Psoas muscle (tissue), 8 donors: ENCODE measurements around the gene SQSTM1. TPM values are rescaled to one million over a fixed set of nuclear protein-coding genes. Genes with fewer than 3 reads are reported as not detected.

Experiments
- ATAC-seq, 4 donors: fragments of 200-7000 bp; cut with Tn5 transposase; one replicate each; pipeline ENCODE4 v1.9.1; 2020; ENCODE audit warnings: moderate library complexity in 3 of 4, mild to moderate bottlenecking in 2 of 4
- DNase-seq, 2 donors: peaks; one replicate each; pipeline ENCODE4 v3.0.0-alpha.2; 2020
- H3K27ac ChIP-seq: fragments of 200-600 bp; one replicate; pipeline ENCODE4 v1.8.0; 2022
- H3K27me3 ChIP-seq, 3 donors: fragments of 200-600 bp in 1 of 3; one replicate each; pipeline versions ENCODE4 v1.6.1 to v1.8.0; 2013 to 2022; ENCODE audit warnings: low read length in 2 of 3, mild to moderate bottlenecking in 2 of 3, moderate library complexity in 1 of 3; ENCODE audit not compliant: insufficient read depth in 3 of 3
- H3K36me3 ChIP-seq, 2 donors: fragments of 200-600 bp in 1 of 2; one replicate each; pipeline versions ENCODE4 v1.6.1 to v1.8.0; 2013 to 2022; ENCODE audit warnings: low read depth in 1 of 2, mild to moderate bottlenecking in 1 of 2, moderate library complexity in 1 of 2; ENCODE audit not compliant: insufficient read depth in 1 of 2
- H3K4me1 ChIP-seq: fragments of 200-600 bp; one replicate; pipeline ENCODE4 v1.8.0; 2022
- H3K4me3 ChIP-seq: fragments of 200-600 bp; one replicate; pipeline ENCODE4 v1.8.0; 2022; ENCODE audit warnings: mild to moderate bottlenecking
- H3K9me3 ChIP-seq: fragments of 200-600 bp; one replicate; pipeline ENCODE4 v1.8.0; 2022
- CTCF ChIP-seq: fragments of 200-600 bp; IDR thresholded peaks from one replicate; pipeline ENCODE4 v1.8.0; 2022; ENCODE audit warnings: antibody characterized with exemption
- WGBS, 3 donors: extraction: QIAGEN DNeasy Blood & Tissue Kit; methylation state at CpG; one replicate each; pipeline versions ENCODE4 v1.1.6 to v1.1.7; 2013; 5-methylcytosine and 5-hydroxymethylcytosine counted together
- intact Hi-C, 2 donors: fragments of 100-400 bp; cut with DNase I; formaldehyde crosslinking; loops; one replicate each; pipeline versions ENCODE4 v1.11.0 to v1.14.2; 2022
- polyA plus RNA-seq, 3 donors: library from polyadenylated mRNA; stranded (reverse); fragments of 200-250 nt; gene quantifications; one replicate each; pipeline ENCODE4 v1.2.3, GENCODE V29; 2013
- total RNA-seq, 4 donors: library from RNA; stranded (reverse); fragmentation: NEBNext Ultra II Directional in 2 of 4; extraction: Animal tissue kit (Norgen Biotek cat#: 25700) in 2 of 4; gene quantifications; one replicate each; pipeline versions ENCODE4 v1.2.1 to v1.2.4, GENCODE V29; 2021 to 2023
- donor health status: healthy with polysubstance abuse.
- donor health status: DM: no; HTN: no; CAD: no; lungs with moderate emphysema.
- donor health status: Bipolar disorder and iron deficiency.
- donor health status: healthy.
- donor health status: DM: yes; HTN: yes; CAD: no.
- donor health status: DM: no; HTN: no; CAD: no.
- donor health status: DM: no; HTN: no; CAD: no.
- donor health status: DM: yes; HTN: yes; CAD: no.

Gene SQSTM1
- total and polyA plus RNA-seq, 7 donors = 463 to 1,199 (median 707) TPM

- DNase-seq (peak; percentile 81 to 93), ATAC-seq (peak; percentile 40 to 77 (median 62))
- peaks cover 3 to 45% of the 10 kb centered on the region in 2 donors for H3K36me3 ChIP-seq
- peaks cover 35% of the 10 kb centered on the region for H3K4me1 ChIP-seq
- H3K27ac ChIP-seq = no peak overlapping the region
- H3K27me3 ChIP-seq = no peaks in the 10 kb centered on the region
- intact Hi-C loops = loop anchor here (2.0 to 10.0 kb wide), 5 partner anchors 56 to 293 kb away; partner anchors contain the start of genes MRNIP (in 2 of the 2) and TBC1D9B (in 2 of the 2)
- peak; percentile 64 for TF ChIP-seq CTCF
- no peak overlapping the region for H3K4me3 ChIP-seq
- 57 to 71% (median 63%) methylated on average over 61 to 67 of the region's 67 CpGs for WGBS, 3 donors
- H3K9me3 ChIP-seq = no peaks in the 10 kb centered on the region
Observed at GRCh38 chr5:179801304-179802206, 19.1 kb upstream of the SQSTM1 start.

- H3K27me3 ChIP-seq = no peaks in the 10 kb centered on the region
- no peak for ATAC-seq
- 74 to 82% (median 78%) methylated on average over 19 of the region's 19 CpGs for WGBS, 3 donors
- H3K4me3 ChIP-seq = no peak overlapping the region
- no peak for TF ChIP-seq CTCF
- H3K4me1 ChIP-seq = peaks cover 33% of the 10 kb centered on the region
- H3K36me3 ChIP-seq = peaks cover 3 to 40% of the 10 kb centered on the region in 2 donors
- no peaks in the 10 kb centered on the region for H3K9me3 ChIP-seq
- intact Hi-C loops = loop anchor here (2.0 to 10.0 kb wide), 5 partner anchors 55 to 292 kb away; partner anchors contain the start of genes MRNIP (in 2 of the 2) and TBC1D9B (in 2 of the 2)
- H3K27ac ChIP-seq = no peak overlapping the region
- peak in 1 of 2 donors; percentile 69 for DNase-seq
Observed at GRCh38 chr5:179802207-179802883, 18.4 kb upstream of the SQSTM1 start.

- Histone ChIP-seq H3K4me1 (peaks cover 41% of the 10 kb centered on the region), H3K4me3 (no peak overlapping the region), H3K27me3 (no peaks in the 10 kb centered on the region), H3K36me3 (peaks cover 0 to 33% of the 10 kb centered on the region in 2 donors), H3K9me3 (no peaks in the 10 kb centered on the region), H3K27ac (no peak overlapping the region)
- no peak for TF ChIP-seq CTCF
- ATAC-seq (no peak), DNase-seq (no peak)
- intact Hi-C loops = loop anchor here (2.0 to 10.0 kb wide), 5 partner anchors 54 to 292 kb away; partner anchors contain the start of genes MRNIP (in 2 of the 2) and TBC1D9B (in 2 of the 2)
- WGBS, 3 donors = 55 to 75% (median 67%) methylated on average over 10 to 11 of the region's 11 CpGs
Observed at GRCh38 chr5:179802950-179803562, 17.6 kb upstream of the SQSTM1 start.

GRCh38 chr5:179803651-179804554 is 16.8 kb upstream of the SQSTM1 start:
- Histone ChIP-seq H3K4me1 (peaks cover 41% of the 10 kb centered on the region), H3K27me3 (no peaks in the 10 kb centered on the region), H3K4me3 (no peak overlapping the region), H3K27ac (peak overlapping the region; percentile 96), H3K9me3 (no peaks in the 10 kb centered on the region), H3K36me3 (peaks cover 0 to 25% of the 10 kb centered on the region in 2 donors)
- whole genome bisulfite sequencing, 3 donors = 73 to 79% (median 77%) methylated on average over 17 to 18 of the region's 18 CpGs
- intact Hi-C loops = loop anchor here (2.0 to 10.0 kb wide), 5 partner anchors 53 to 291 kb away; partner anchors contain the start of genes MRNIP (in 2 of the 2) and TBC1D9B (in 2 of the 2)
- no peak for TF ChIP-seq CTCF
- ATAC-seq = no peak
- peak in 1 of 2 donors; percentile 53 for DNase-seq
